Measurements from ENCODE around the gene CRISPLD2.

DNA sequence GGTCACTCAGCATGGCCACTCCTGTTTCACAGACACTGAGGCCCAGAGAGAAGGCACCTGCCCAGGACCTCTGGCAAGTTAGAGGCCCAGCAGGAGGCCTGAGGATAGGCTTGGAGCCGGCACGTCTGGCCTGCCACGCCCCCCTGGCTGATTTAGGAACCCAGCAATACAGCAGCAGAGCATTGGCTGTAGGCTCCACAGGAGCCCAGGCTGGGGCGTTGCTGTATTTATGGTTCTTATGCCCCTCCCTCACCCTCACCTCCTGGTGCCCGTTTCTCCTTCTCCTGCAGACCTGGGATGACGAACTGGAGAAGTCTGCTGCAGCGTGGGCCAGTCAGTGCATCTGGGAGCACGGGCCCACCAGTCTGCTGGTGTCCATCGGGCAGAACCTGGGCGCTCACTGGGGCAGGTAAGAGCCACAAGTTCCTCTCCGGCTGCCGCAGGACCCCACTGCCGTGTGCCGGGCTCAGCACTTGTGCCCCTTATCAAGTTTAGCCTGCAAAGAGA, 25.8 kb downstream of the CRISPLD2 start:
- TF ChIP-seq GATA2 (IDR thresholded peaks at IDR 0.05; ENCODE audit: low read depth, low read length) = no peak
- TF ChIP-seq GATA3 (IDR thresholded peaks at IDR 0.05; ENCODE audit: low read depth, low read length) = no peak
